NCI-H187 treated with DMSO at 0.1 percent for 48 hours (cell line): ENCODE data around the gene LUC7L.
"Not testable (repeated sequence)": the region's sequence is repeated elsewhere in the genome, so short reads cannot be mapped to it uniquely, and the experiment has no call there.

Source experiments
- DNase-seq: peaks from one replicate; lab custom pipeline; 2025; lab: John Stamatoyannopoulos, UW

Gene LUC7L

GRCh38 chr16:164827-165538 lies 64.3 kb downstream of the LUC7L start:
- no peak for DNase-seq

GRCh38 chr16:164134-164823 lies 65.0 kb downstream of the LUC7L start:
- DNase-seq: not testable (repeated sequence)

GRCh38 chr16:163696-164095 lies 65.6 kb downstream of the LUC7L start:
- DNase-seq: not testable (repeated sequence)

GRCh38 chr16:163139-163538 lies 66.1 kb downstream of the LUC7L start:
- DNase-seq: not testable (repeated sequence)

GRCh38 chr16:162271-162991 lies 66.8 kb downstream of the LUC7L start:
- no peak for DNase-seq

- no peak for DNase-seq
Observed at GRCh38 chr16:160691-161190, 68.5 kb downstream of the LUC7L start.

- DNase-seq: not testable (repeated sequence)
Observed at GRCh38 chr16:160242-160641, 69.0 kb downstream of the LUC7L start.

GRCh38 chr16:159136-159849 lies 70.0 kb downstream of the LUC7L start:
- no peak for DNase-seq

- no peak for DNase-seq
Observed at GRCh38 chr16:155031-155398, 74.2 kb downstream of the LUC7L start.

- DNase-seq: no peak
Observed at GRCh38 chr16:154217-155030, 74.8 kb downstream of the LUC7L start.

- not testable (repeated sequence) for DNase-seq
Observed at GRCh38 chr16:153550-154216, 75.6 kb downstream of the LUC7L start.

- not testable (repeated sequence) for DNase-seq
Observed at GRCh38 chr16:153129-153521, 76.1 kb downstream of the LUC7L start.

GRCh38 chr16:152141-153128 lies 76.8 kb downstream of the LUC7L start, which contains the start of gene HBZ:
HBZ (plus strand) TSS chr16:152644; CDS start chr16:152910, 266 bp downstream.
- DNase-seq: no peak

- DNase-seq: no peak
Observed at GRCh38 chr16:149024-149660, 80.1 kb downstream of the LUC7L start.

- DNase-seq: no peak
Observed at GRCh38 chr16:146646-147045, 82.6 kb downstream of the LUC7L start.

GRCh38 chr16:144797-145252 lies 84.4 kb downstream of the LUC7L start:
- DNase-seq: no peak

- no peak for DNase-seq
Observed at GRCh38 chr16:143456-143855, 85.8 kb downstream of the LUC7L start.

- DNase-seq: no peak
Observed at GRCh38 chr16:143047-143446, 86.2 kb downstream of the LUC7L start.
